Smooth muscle cell (in vitro differentiated cells): ENCODE measurements around the gene PSD. TPM values are rescaled to one million over a fixed set of nuclear protein-coding genes. Genes with fewer than 3 reads are reported as not detected.

ENCODE experiments used
- DNase-seq: peaks from one replicate; lab custom pipeline; 2025; ENCODE audit not compliant: unreplicated experiment; lab: John Stamatoyannopoulos, UW
- H2AFZ ChIP-seq: fragments of 200-600 bp; sonication (generic); 2 replicates; pipeline ENCODE4 v1.6.0; 2016; ENCODE audit warnings: antibody characterized with exemption, low read depth, mild to moderate bottlenecking
- H3F3A ChIP-seq: fragments of 200-600 bp; sonication (generic); 2 replicates; pipeline ENCODE4 v1.6.0; 2017; ENCODE audit warnings: antibody characterized with exemption, low read depth
- H3K27ac ChIP-seq: fragments of 200-600 bp; sonication (generic); 2 replicates; pipeline ENCODE4 v1.5.1; 2016; ENCODE audit warnings: low read depth, mild to moderate bottlenecking
- H3K27me3 ChIP-seq: fragments of 200-600 bp; sonication (generic); 2 replicates; pipeline ENCODE4 v1.6.1; 2016; ENCODE audit warnings: low read depth, mild to moderate bottlenecking
- H3K36me3 ChIP-seq: fragments of 200-600 bp; sonication (generic); 2 replicates; pipeline ENCODE4 v1.5.1; 2016; ENCODE audit warnings: low read depth
- H3K4me1 ChIP-seq: fragments of 200-600 bp; sonication (generic); 2 replicates; pipeline ENCODE4 v1.5.1; 2016; ENCODE audit warnings: low read depth
- H3K4me2 ChIP-seq: fragments of 200-600 bp; sonication (generic); 2 replicates; pipeline ENCODE4 v1.6.0; 2016; ENCODE audit warnings: mild to moderate bottlenecking
- H3K4me3 ChIP-seq: fragments of 200-600 bp; sonication (generic); 2 replicates; pipeline ENCODE4 v1.5.1; 2016; ENCODE audit warnings: mild to moderate bottlenecking
- H3K79me2 ChIP-seq: fragments of 200-600 bp; sonication (generic); 2 replicates; pipeline ENCODE4 v1.6.0; 2016; ENCODE audit warnings: low read depth, mild to moderate bottlenecking
- H3K9ac ChIP-seq: fragments of 200-600 bp; sonication (generic); 2 replicates; pipeline ENCODE4 v1.6.0; 2016; ENCODE audit warnings: low read depth
- H3K9me3 ChIP-seq: fragments of 200-600 bp; sonication (generic); replicated peaks from 2 replicates; pipeline ENCODE4 v1.5.1; 2016; ENCODE audit warnings: low read depth
- H4K20me1 ChIP-seq: fragments of 200-600 bp; sonication (generic); 2 replicates; pipeline ENCODE4 v1.6.0; 2016; ENCODE audit warnings: low read depth
- CTCF ChIP-seq: fragments of 200-600 bp; sonication (generic); IDR thresholded peaks from 2 replicates; pipeline ENCODE4 v1.5.1; 2017; ENCODE audit warnings: borderline replicate concordance, mild to moderate bottlenecking, antibody characterized with exemption; ENCODE audit not compliant: insufficient read depth, poor library complexity, severe bottlenecking
- WGBS: methylation state at CpG from one replicate; pipeline ENCODE4 v1.1.7; 2016; ENCODE audit warnings: low lambda C conversion rate; 5-methylcytosine and 5-hydroxymethylcytosine counted together
- polyA plus RNA-seq: library from polyadenylated mRNA; unstranded; fragments of >200 nt; fragmentation: Nextera tagmentation; extraction: Ambion mirVana; gene quantifications from 2 replicates; pipeline ENCODE4 v1.2.1, GENCODE V29; 2016
- total RNA-seq: library from RNA; depleted of rRNA; stranded (reverse); fragments of >200 nt; gene quantifications from 2 replicates; pipeline ENCODE4 v1.2.3, GENCODE V29; 2014

Gene PSD
- total and polyA plus RNA-seq, 2 experiments from 2014 or later: 4.1 to 31.6 TPM

- WGBS: 98% methylated on average over 9 of the region's 9 CpGs
- no peaks in the 10 kb centered on the region for H3K9me3 ChIP-seq
- peaks cover 5% of the 10 kb centered on the region for H3K79me2 ChIP-seq
- no peak overlapping the region for H2AFZ ChIP-seq
- peaks cover 3% of the 10 kb centered on the region for H3K27me3 ChIP-seq
- no peaks in the 10 kb centered on the region for H3K36me3 ChIP-seq
- H3K9ac ChIP-seq: no peak overlapping the region
- H3K4me1 ChIP-seq: peaks cover 14% of the 10 kb centered on the region
- peaks cover 9% of the 10 kb centered on the region for H4K20me1 ChIP-seq
- peaks cover 11% of the 10 kb centered on the region for H3F3A ChIP-seq
- TF ChIP-seq CTCF: no peak
- H3K27ac ChIP-seq: no peak overlapping the region
- no peak overlapping the region for H3K4me3 ChIP-seq
- no peak for DNase-seq
- no peak overlapping the region for H3K4me2 ChIP-seq
Observed at GRCh38 chr10:102424145-102424544, 5.6 kb upstream of the PSD start.

GRCh38 chr10:102423372-102423968, 4.9 kb upstream of the PSD start:
- H3K9me3 ChIP-seq: no peaks in the 10 kb centered on the region
- WGBS: 96% methylated on average over 13 of the region's 13 CpGs
- H3K4me1 ChIP-seq: peaks cover 17% of the 10 kb centered on the region
- H4K20me1 ChIP-seq: peaks cover 9% of the 10 kb centered on the region
- peaks cover 10% of the 10 kb centered on the region for H3K27me3 ChIP-seq
- no peak for TF ChIP-seq CTCF
- no peak overlapping the region for H3K4me3 ChIP-seq
- no peaks in the 10 kb centered on the region for H3K36me3 ChIP-seq
- H3K4me2 ChIP-seq: no peak overlapping the region
- H3K27ac ChIP-seq: no peak overlapping the region
- peaks cover 5% of the 10 kb centered on the region for H3K79me2 ChIP-seq
- no peak for DNase-seq
- no peak overlapping the region for H3K9ac ChIP-seq
- no peak overlapping the region for H2AFZ ChIP-seq
- peaks cover 11% of the 10 kb centered on the region for H3F3A ChIP-seq

- H3K27ac ChIP-seq: peak overlapping the region; percentile 35
- H3K4me3 ChIP-seq: peak overlapping the region; percentile 86
- no peak overlapping the region for H2AFZ ChIP-seq
- DNase-seq: peak; percentile 20
- peaks cover 5% of the 10 kb centered on the region for H3K79me2 ChIP-seq
- peaks cover 20% of the 10 kb centered on the region for H3K4me1 ChIP-seq
- H3K9ac ChIP-seq: no peak overlapping the region
- no peaks in the 10 kb centered on the region for H3K36me3 ChIP-seq
- WGBS: 18% methylated on average over 28 of the region's 28 CpGs
- H3F3A ChIP-seq: peaks cover 11% of the 10 kb centered on the region
- peaks cover 17% of the 10 kb centered on the region for H3K27me3 ChIP-seq
- no peaks in the 10 kb centered on the region for H3K9me3 ChIP-seq
- peak; percentile 62 for TF ChIP-seq CTCF
- H4K20me1 ChIP-seq: peaks cover 9% of the 10 kb centered on the region
- H3K4me2 ChIP-seq: peak overlapping the region; percentile 98
Observed at GRCh38 chr10:102422545-102423129, 4.1 kb upstream of the PSD start.
